Subcutaneous abdominal adipose tissue (tissue), 5 donors: ENCODE results near the gene NFASC.

Source experiments
- H3K27ac ChIP-seq: one replicate; pipeline ENCODE4 v1.7.0; 2013; ENCODE audit warnings: low read depth, mild to moderate bottlenecking, inconsistent platforms, low read length, moderate library complexity
- H3K27me3 ChIP-seq, 5 donors: one replicate each; pipeline ENCODE4 v1.7.0; 2013; ENCODE audit warnings: low read length in 5 of 5, inconsistent platforms in 1 of 5; ENCODE audit not compliant: control insufficient read depth in 5 of 5, insufficient read depth in 4 of 5
- H3K36me3 ChIP-seq, 5 donors: one replicate each; pipeline ENCODE4 v1.7.0; 2013; ENCODE audit warnings: low read length in 5 of 5; ENCODE audit not compliant: control insufficient read depth in 5 of 5, insufficient read depth in 5 of 5
- H3K4me1 ChIP-seq, 5 donors: one replicate each; pipeline ENCODE4 v1.7.0; 2013; ENCODE audit warnings: low read length in 5 of 5, mild to moderate bottlenecking in 3 of 5, moderate library complexity in 1 of 5; ENCODE audit not compliant: control insufficient read depth in 5 of 5, insufficient read depth in 5 of 5
- H3K4me3 ChIP-seq, 5 donors: one replicate each; pipeline ENCODE4 v1.7.0; 2013; ENCODE audit warnings: low read length in 5 of 5, low read depth in 1 of 5
- H3K9ac ChIP-seq, 5 donors: one replicate each; pipeline ENCODE4 v1.7.0; 2013; ENCODE audit warnings: low read length in 5 of 5, mild to moderate bottlenecking in 4 of 5, moderate library complexity in 3 of 5
- H3K9me3 ChIP-seq, 5 donors: one replicate each; pipeline ENCODE4 v1.7.0; 2013; ENCODE audit warnings: low read length in 5 of 5; ENCODE audit not compliant: control insufficient read depth in 5 of 5
- donor health status: healthy.
- donor health status: healthy.
- donor health status: healthy.
- donor health status: healthy.
- donor health status: healthy.

Gene NFASC

DNA sequence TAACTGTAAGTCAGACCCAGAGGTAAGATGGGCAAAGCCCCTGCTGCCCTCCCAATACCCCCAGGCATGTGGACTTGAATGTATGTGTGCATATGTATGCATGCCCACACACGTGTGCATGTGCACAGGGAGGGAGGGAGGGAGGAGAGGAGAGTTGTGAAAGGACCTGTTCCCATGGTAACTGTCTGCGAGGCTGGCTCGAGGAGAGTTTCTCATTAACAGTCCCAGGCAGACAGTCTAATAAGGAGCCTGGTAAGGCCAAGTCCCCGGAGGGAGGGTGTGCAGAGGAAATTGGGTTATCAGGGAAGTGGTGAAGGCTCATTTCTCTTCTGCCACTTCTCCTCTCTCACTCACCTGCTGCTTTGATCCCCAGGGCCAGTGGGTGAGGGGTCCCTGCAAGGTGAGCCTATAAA is 74.9 kb downstream of the NFASC start:
- Histone ChIP-seq H3K27me3 (peaks cover 0 to 12% (median 3%) of the 10 kb centered on the region in 5 donors), H3K4me1 (peaks cover 0 to 6% (median 0%) of the 10 kb centered on the region in 5 donors), H3K27ac (no peak overlapping the region), H3K4me3 (no peak overlapping the region), H3K9me3 (no peaks in the 10 kb centered on the region), H3K9ac (no peak overlapping the region), H3K36me3 (no peaks in the 10 kb centered on the region)

DNA sequence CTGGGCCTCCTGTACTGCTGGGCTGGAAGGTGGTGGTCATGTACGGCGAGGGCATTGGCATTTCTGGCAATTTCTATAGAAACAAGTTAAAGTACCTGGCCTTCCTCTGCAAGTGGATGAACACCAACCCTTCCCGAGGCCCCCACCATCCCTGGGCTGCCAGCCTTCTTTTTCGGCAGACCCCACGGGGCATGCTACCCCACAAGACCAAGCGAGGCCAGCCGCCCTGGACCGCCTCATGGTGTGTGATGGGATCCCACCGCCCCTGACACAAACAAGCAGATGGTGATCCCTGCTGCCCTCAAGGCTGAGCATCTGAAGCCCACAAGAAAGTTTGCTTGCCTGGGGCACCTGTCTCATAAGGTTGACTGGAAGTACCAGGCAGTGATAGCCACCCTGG is 76.0 kb downstream of the NFASC start:
- peaks cover 0 to 12% (median 0%) of the 10 kb centered on the region in 5 donors for H3K27me3 ChIP-seq
- H3K36me3 ChIP-seq, result no peaks in the 10 kb centered on the region
- H3K9me3 ChIP-seq, result no peaks in the 10 kb centered on the region
- H3K4me3 ChIP-seq, result no peak overlapping the region
- H3K27ac ChIP-seq, result no peak overlapping the region
- no peak overlapping the region for H3K9ac ChIP-seq
- H3K4me1 ChIP-seq, result peaks cover 0 to 6% (median 0%) of the 10 kb centered on the region in 5 donors

DNA sequence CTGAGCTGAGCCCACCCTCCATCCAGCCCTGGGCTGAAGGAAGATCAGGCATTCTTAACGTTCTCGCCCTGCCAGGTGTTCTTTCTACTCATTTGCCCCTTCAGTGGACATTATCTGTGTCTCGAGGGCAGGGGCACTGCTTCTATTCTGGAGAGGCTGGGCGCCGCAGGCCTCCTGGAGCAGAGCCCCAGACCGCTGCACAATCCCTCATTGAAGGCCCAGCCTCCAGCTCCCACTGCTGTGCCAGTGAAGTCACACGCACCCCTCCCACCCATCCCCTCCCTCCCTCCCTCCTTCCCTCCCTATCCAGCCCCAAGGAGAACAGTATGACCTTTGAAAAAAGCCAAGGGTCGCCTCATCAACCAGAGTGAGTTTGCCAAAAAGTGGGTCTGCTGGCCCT is 76.7 kb downstream of the NFASC start:
- H3K4me3 ChIP-seq, result no peak overlapping the region
- H3K27ac ChIP-seq, result no peak overlapping the region
- H3K36me3 ChIP-seq, result no peaks in the 10 kb centered on the region
- no peak overlapping the region for H3K9ac ChIP-seq
- no peaks in the 10 kb centered on the region for H3K9me3 ChIP-seq
- H3K4me1 ChIP-seq, result peaks cover 0 to 6% (median 0%) of the 10 kb centered on the region in 5 donors
- peaks cover 0 to 12% (median 0%) of the 10 kb centered on the region in 5 donors for H3K27me3 ChIP-seq

DNA sequence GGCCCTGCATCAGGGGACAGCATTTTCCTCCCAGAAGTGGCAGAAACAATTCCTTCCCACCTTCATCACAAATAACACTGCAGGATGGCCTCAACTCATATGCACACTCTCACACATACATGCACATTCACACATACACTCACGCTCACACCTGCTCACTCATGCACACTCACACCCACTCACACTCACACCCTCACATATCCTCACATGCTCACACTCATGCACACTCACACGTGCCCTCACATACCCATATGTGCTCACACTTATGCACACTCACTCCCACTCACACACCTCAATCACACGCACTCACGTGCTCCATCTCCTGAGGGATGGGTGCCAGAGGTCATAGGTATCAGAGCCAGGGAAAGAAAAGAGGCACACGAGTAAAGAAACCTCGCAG is 77.1 kb downstream of the NFASC start:
- Histone ChIP-seq H3K9me3 (no peaks in the 10 kb centered on the region), H3K4me1 (peaks cover 0 to 6% (median 0%) of the 10 kb centered on the region in 5 donors), H3K9ac (no peak overlapping the region), H3K27me3 (peaks cover 0 to 12% (median 0%) of the 10 kb centered on the region in 5 donors), H3K27ac (no peak overlapping the region), H3K4me3 (no peak overlapping the region), H3K36me3 (no peaks in the 10 kb centered on the region)

DNA sequence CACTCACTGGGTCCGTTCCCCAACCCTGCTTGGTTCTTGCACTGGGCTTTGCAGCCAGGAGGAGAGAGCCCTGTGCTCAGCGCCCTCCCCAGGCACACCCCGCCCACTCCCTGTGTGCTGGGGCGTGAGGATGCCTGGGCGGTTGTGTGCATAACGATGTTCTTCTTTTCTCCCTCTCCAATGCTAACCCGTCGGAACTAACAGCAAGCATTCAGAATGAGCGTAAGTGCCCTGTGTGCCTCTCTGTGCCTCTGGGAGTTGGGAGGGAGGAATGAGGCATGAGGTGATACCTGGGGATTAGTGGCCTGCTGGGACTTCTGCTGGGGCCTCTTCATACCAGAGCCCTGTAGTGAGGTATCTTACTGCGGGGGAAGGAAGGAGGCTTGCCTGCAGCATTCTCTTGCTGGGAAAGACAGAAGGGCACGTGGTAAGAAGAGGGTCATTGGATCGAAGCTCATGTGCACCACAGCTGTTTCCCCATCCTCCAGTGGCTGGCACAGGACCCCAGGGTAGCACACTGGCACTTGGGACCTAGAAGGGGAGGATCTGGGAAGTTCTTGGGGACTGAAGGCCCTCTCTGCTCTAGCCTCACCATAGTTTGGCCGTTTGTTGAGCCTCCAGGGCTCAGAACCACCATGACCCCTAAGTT is 79.8 kb downstream of the NFASC start:
- H3K27ac ChIP-seq, result no peak overlapping the region
- no peaks in the 10 kb centered on the region for H3K9me3 ChIP-seq
- H3K9ac ChIP-seq, result no peak overlapping the region
- no peak overlapping the region for H3K4me3 ChIP-seq
- no peaks in the 10 kb centered on the region for H3K4me1 ChIP-seq
- peaks cover 0 to 18% (median 2%) of the 10 kb centered on the region in 5 donors for H3K27me3 ChIP-seq
- H3K36me3 ChIP-seq, result no peaks in the 10 kb centered on the region

DNA sequence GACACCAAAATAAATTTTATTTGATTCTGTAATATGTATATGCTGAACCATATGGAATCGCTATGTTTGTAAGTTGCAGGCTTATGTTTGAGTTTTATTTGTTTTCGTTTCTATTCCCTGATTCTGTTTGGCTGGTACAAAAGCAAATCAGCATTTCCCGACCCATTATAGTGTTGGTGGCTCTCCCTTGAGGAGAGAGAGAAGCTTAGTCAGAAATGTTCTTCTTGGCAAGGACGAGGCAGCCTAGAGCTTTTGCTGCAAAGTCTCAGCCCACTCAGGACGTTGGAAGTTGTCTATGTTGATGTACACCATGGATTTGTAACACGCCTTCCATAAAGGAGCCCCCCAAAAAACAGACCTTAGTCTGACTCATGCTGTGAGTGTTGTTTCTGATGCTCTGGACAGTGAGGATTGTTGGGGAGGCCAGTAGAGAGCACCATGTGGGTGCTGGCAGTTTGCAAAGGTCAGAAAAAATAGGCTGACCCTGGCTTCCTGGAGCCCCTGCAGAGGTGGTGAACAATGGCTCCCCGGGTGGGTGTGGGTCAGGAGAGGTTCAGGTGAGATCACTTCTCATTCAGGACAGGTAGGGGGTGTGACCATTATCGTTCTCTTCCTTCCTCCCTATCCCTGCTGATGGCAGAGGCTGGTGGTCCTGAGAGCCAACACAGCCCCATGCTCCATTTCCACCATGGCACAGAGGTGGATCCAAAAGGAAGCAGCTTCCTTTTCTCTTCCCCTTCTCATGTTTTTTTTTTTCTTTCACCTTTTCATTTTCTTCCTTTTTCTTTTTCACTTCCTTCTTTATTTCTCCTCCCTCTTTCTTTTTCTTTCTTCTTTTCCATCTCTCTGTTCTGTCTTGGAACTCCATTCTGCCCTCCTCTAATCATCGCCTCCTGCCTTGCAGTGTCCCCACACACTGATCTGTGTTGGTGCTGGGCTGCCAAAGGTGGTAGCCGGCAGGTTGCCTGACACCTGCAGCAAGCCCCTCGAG is 88.0 kb downstream of the NFASC start:
- H3K9me3 ChIP-seq, result no peaks in the 10 kb centered on the region
- peaks cover 0 to 9% (median 2%) of the 10 kb centered on the region in 5 donors for H3K27me3 ChIP-seq
- H3K4me3 ChIP-seq, result no peak overlapping the region
- H3K9ac ChIP-seq, result no peak overlapping the region
- no peaks in the 10 kb centered on the region for H3K36me3 ChIP-seq
- H3K27ac ChIP-seq, result no peak overlapping the region
- peaks cover 0 to 15% (median 0%) of the 10 kb centered on the region in 5 donors for H3K4me1 ChIP-seq

DNA sequence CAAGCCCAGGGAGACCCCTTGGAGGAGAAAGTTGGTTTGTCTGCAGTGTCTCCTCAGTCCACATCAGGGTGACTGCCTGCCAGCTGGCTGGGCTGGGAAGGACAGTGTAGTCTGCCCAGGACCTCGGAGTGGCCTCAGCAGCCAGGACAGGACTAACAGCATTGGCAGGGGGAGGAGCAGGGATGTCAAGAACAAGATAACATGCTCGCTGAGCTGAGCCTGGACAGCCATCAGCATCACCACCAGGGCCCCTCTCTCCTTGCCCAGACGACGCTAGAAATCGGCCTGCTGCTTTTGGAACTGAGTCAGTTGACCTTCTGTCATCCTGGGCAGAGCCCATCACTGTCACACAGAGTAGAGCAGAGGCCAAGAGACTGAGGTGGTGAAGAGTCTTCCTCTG is 88.7 kb downstream of the NFASC start:
- Histone ChIP-seq H3K4me3 (no peak overlapping the region), H3K9ac (no peak overlapping the region), H3K9me3 (no peaks in the 10 kb centered on the region), H3K27ac (no peak overlapping the region), H3K4me1 (peaks cover 0 to 15% (median 0%) of the 10 kb centered on the region in 5 donors), H3K27me3 (peaks cover 0 to 7% (median 2%) of the 10 kb centered on the region in 5 donors), H3K36me3 (no peaks in the 10 kb centered on the region)

DNA sequence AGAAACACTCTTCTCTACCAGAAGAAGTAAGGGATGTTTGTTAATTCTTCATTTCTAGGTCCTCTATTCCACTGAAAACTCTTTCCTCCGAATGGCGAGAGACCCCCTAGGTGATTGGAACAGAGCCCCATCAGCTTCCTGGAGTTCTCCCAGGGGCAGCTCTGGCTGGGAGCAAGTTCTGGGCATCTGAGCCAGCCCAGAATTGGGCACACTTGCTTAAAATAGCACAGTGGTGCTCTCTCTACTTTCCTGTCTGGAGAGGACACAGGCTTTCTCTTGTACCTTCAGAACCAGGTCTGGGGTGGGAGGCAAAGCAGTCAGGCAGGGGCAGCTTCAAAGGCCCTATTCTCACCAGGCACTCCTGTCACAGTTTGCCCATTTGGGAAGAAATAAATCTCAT is 89.2 kb downstream of the NFASC start:
- Histone ChIP-seq H3K27ac (no peak overlapping the region), H3K36me3 (no peaks in the 10 kb centered on the region), H3K9ac (no peak overlapping the region)

DNA sequence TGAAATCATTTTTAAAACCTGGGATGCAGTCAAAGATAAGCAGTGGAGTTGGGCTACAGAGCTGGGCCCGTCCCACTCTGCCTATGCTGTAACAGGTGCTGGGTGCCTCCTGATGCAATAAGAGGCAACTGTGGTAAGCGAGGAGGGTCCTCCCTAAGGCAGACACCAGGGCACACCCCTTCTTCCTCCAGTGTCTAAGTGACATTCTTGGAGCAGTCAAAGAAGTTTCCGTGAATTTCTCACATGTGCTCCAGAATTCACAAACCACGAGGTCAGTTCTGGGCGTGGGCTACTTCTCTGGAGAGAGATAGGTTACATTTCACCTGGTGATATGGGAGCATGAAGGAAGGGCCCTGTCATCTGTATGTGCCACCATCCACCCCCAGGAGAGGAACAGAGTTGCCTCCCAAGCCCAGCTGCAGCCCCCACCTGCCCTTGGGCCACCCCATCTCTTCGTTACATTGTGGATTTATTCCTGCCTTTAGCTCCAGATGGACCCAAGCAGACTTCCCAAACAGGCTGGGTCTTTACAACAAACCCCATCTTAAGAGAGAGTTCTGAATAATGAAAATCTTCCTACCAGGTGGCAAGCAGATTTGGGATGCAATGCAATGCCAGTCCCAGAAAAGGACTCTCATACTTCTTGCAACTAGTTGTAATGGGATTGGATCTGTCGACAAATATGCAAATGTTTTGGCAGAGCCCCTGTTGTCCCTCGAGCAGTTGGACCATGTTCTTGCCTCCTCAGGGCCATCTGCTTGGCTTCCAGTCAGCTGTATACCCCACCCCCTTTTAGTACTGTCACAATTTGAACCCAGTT is 89.9 kb downstream of the NFASC start:
- no peaks in the 10 kb centered on the region for H3K36me3 ChIP-seq
- H3K9me3 ChIP-seq, result no peaks in the 10 kb centered on the region
- no peak overlapping the region for H3K9ac ChIP-seq
- no peak overlapping the region for H3K27ac ChIP-seq
- H3K4me3 ChIP-seq, result no peak overlapping the region
- H3K4me1 ChIP-seq, result peaks cover 0 to 15% (median 0%) of the 10 kb centered on the region in 5 donors
- H3K27me3 ChIP-seq, result peaks cover 0 to 9% (median 0%) of the 10 kb centered on the region in 5 donors

More for the DNA sequence above, 89.2 kb downstream of the NFASC start:
- H3K4me1 ChIP-seq, result peaks cover 0 to 15% (median 0%) of the 10 kb centered on the region in 5 donors
- H3K4me3 ChIP-seq, result no peak overlapping the region
- no peaks in the 10 kb centered on the region for H3K9me3 ChIP-seq
- H3K27me3 ChIP-seq, result peaks cover 0 to 7% (median 0%) of the 10 kb centered on the region in 5 donors
